ENCODE results near the gene WFS1. TPM values are rescaled to one million over a fixed set of nuclear protein-coding genes. Genes with fewer than 3 reads are reported as not detected.

The WFS1 gene
- total and polyA plus RNA-seq, 2 donors (not counting 3 experiments of a cell fraction or from before 2014, with no cell fraction given), result 48.2 to 70.0 TPM

DNA sequence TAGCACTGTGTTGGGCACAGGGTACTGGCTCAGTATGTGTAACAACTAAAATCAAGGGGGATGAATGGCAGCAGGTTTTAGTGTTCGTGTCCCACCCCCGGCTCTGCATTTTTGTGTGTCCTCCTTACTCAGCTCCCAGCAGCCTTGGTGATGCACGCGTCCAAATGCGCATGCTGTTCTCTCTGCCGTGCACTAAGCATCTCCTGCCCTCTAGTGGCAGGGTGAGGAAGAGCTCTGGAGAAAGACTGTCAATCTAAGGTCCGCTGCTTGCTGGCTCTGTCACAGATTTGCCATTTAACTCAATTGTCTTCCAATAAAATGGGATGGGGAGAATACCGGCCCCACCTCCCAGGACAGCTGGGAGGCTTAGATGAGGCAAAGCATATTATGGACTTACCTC is 61.4 kb downstream of the WFS1 start:
- no peaks in the 10 kb centered on the region for H3K27me3 ChIP-seq (ENCODE audit: control insufficient read depth in 2 of 2, insufficient read depth in 2 of 2, low read length in 2 of 2)
- H3K9ac ChIP-seq (replicated peaks; ENCODE audit: extremely low read depth, insufficient read depth, low read length), result no peak overlapping the region
- H3K27ac ChIP-seq (ENCODE audit: insufficient read depth, low read depth, low read length), result no peak overlapping the region
- no peak overlapping the region for H2AFZ ChIP-seq (ENCODE audit: low read depth, low read length)
- H3K4me2 ChIP-seq (ENCODE audit: insufficient read depth, low read length), result no peak overlapping the region
- no peak for FAIRE-seq
- CTCF ChIA-PET, result interaction anchor here (0.5 to 16.2 kb wide), 29 partner anchors 8 to 783 kb away, joined by 3 to 808 read pairs (median 5); partner anchors contain the start of genes JAKMIP1, MAN2B2 and WFS1
- no peak for DNase-seq (ENCODE audit: low read depth, low spot score)
- no peaks in the 10 kb centered on the region for H3K4me1 ChIP-seq (ENCODE audit: control insufficient read depth, extremely low read depth, insufficient read depth, low read length)
- H3K9me3 ChIP-seq (replicated peaks; ENCODE audit: control insufficient read depth, insufficient read depth, low read length), result no peaks in the 10 kb centered on the region
- POLR2A ChIA-PET, result no interaction called here
- intact Hi-C loops (cut with micrococcal nuclease) (loop anchor here (1.0 kb wide), 1 partner anchor 333 kb away; no protein-coding TSS in a partner anchor), dilution Hi-C loops (cut with MboI; ENCODE audit: extremely low pct_ligation_motif_present, low sequenced_read_pairs) (no loop called here)
- H3K79me2 ChIP-seq (ENCODE audit: control insufficient read depth, insufficient read depth, low read length), result no peaks in the 10 kb centered on the region
- no TSS peak for BruUV-seq (replicated peaks)
- H3K4me3 ChIP-seq (replicated peaks in 1 of 3; ENCODE audit: insufficient read depth in 1 of 3, low read depth in 1 of 3, low read length in 3 of 3), result no peak overlapping the region
- no peaks in the 10 kb centered on the region for H4K20me1 ChIP-seq (replicated peaks; ENCODE audit: control insufficient read depth, extremely low read depth, insufficient read depth, low read length)
- H3K9me1 ChIP-seq (replicated peaks; ENCODE audit: control insufficient read depth, extremely low read depth, insufficient read depth, low read length), result no peaks in the 10 kb centered on the region
- H3K36me3 ChIP-seq (ENCODE audit: control insufficient read depth in 2 of 2, extremely low read depth in 1 of 2, insufficient read depth in 2 of 2, low read length in 2 of 2), result no peaks in the 10 kb centered on the region
- TF ChIP-seq, protein P1, sequence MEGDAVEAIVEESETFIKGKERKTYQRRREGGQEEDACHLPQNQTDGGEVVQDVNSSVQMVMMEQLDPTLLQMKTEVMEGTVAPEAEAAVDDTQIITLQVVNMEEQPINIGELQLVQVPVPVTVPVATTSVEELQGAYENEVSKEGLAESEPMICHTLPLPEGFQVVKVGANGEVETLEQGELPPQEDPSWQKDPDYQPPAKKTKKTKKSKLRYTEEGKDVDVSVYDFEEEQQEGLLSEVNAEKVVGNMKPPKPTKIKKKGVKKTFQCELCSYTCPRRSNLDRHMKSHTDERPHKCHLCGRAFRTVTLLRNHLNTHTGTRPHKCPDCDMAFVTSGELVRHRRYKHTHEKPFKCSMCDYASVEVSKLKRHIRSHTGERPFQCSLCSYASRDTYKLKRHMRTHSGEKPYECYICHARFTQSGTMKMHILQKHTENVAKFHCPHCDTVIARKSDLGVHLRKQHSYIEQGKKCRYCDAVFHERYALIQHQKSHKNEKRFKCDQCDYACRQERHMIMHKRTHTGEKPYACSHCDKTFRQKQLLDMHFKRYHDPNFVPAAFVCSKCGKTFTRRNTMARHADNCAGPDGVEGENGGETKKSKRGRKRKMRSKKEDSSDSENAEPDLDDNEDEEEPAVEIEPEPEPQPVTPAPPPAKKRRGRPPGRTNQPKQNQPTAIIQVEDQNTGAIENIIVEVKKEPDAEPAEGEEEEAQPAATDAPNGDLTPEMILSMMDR (IDR thresholded peaks at IDR 0.05; ENCODE audit: extremely low read depth in 1 of 2, insufficient read depth in 1 of 2, low read depth in 1 of 2, low read length in 2 of 2), result peak; percentile 47 to 65
- TF ChIP-seq POLR2A (IDR thresholded peaks at IDR 0.05; ENCODE audit: low read depth, low read length) (no peak), FOS (IDR thresholded peaks at IDR 0.05; ENCODE audit: borderline replicate concordance, insufficient read depth, low read length) (no peak)

- Histone ChIP-seq H3K4me2 (ENCODE audit: insufficient read depth, low read length) (no peak overlapping the region), H3K79me2 (ENCODE audit: control insufficient read depth, insufficient read depth, low read length) (no peaks in the 10 kb centered on the region), H3K4me1 (ENCODE audit: control insufficient read depth, extremely low read depth, insufficient read depth, low read length) (no peaks in the 10 kb centered on the region), H3K27ac (ENCODE audit: insufficient read depth, low read depth, low read length) (no peak overlapping the region), H3K27me3 (ENCODE audit: control insufficient read depth in 2 of 2, insufficient read depth in 2 of 2, low read length in 2 of 2) (no peaks in the 10 kb centered on the region), H4K20me1 (replicated peaks; ENCODE audit: control insufficient read depth, extremely low read depth, insufficient read depth, low read length) (no peaks in the 10 kb centered on the region), H3K9ac (replicated peaks; ENCODE audit: extremely low read depth, insufficient read depth, low read length) (no peak overlapping the region), H3K9me1 (replicated peaks; ENCODE audit: control insufficient read depth, extremely low read depth, insufficient read depth, low read length) (no peaks in the 10 kb centered on the region), H3K36me3 (ENCODE audit: control insufficient read depth in 2 of 2, extremely low read depth in 1 of 2, insufficient read depth in 2 of 2, low read length in 2 of 2) (no peaks in the 10 kb centered on the region), H3K9me3 (replicated peaks; ENCODE audit: control insufficient read depth, insufficient read depth, low read length) (no peaks in the 10 kb centered on the region), H3K4me3 (replicated peaks in 1 of 3; ENCODE audit: insufficient read depth in 1 of 3, low read depth in 1 of 3, low read length in 3 of 3) (no peak overlapping the region), H2AFZ (ENCODE audit: low read depth, low read length) (no peak overlapping the region)
- no TSS peak for BruUV-seq (replicated peaks)
- FAIRE-seq (no peak), DNase-seq (ENCODE audit: low read depth, low spot score) (no peak)
- POLR2A ChIA-PET, result no interaction called here
- TF ChIP-seq MYC (IDR thresholded peaks at IDR 0.05; ENCODE audit: low read depth, low read length) (no peak), MAX (IDR thresholded peaks at IDR 0.05; ENCODE audit: insufficient read depth, insufficient read length) (no peak), FOS (IDR thresholded peaks at IDR 0.05; ENCODE audit: borderline replicate concordance, insufficient read depth, low read length) (no peak), JUN (IDR thresholded peaks at IDR 0.05; ENCODE audit: borderline replicate concordance, insufficient read depth, insufficient read length, low read depth) (no peak), EZH2 (IDR thresholded peaks at IDR 0.05; ENCODE audit: borderline replicate concordance, low read depth, low read length, severe bottlenecking) (no peak), GATA2 (IDR thresholded peaks at IDR 0.05; ENCODE audit: insufficient read depth, insufficient read length, low read depth, low read length) (no peak), POLR2A (IDR thresholded peaks at IDR 0.05; ENCODE audit: low read depth, low read length) (no peak)
- TF ChIP-seq, protein P1 (IDR thresholded peaks at IDR 0.05; ENCODE audit: extremely low read depth in 1 of 2, insufficient read depth in 1 of 2, low read depth in 1 of 2, low read length in 2 of 2), result no peak
- intact Hi-C loops (cut with micrococcal nuclease), result loop anchor here (1.0 kb wide), 1 partner anchor 333 kb away; no protein-coding TSS in a partner anchor
- dilution Hi-C loops (cut with MboI; ENCODE audit: extremely low pct_ligation_motif_present, low sequenced_read_pairs), result no loop called here
- CTCF ChIA-PET, result interaction anchor here (0.5 to 16.2 kb wide), 32 partner anchors 9 to 783 kb away, joined by 3 to 808 read pairs (median 5); partner anchors contain the start of genes JAKMIP1, MAN2B2 and WFS1
These were observed 61.8 kb downstream of the WFS1 start for GRCh38 chr4:6331468-6331867.
